WERI-Rb-1 (cell line): Measurements from ENCODE around the gene HS6ST1.

ENCODE experiments used
- DNase-seq: peaks from one replicate; pipeline ENCODE4 v3.0.0-alpha.2; 2020
- H3K27ac ChIP-seq: fragments of 250-450 bp; sonication (Bioruptor Pico); 2 replicates; pipeline ENCODE4 v1.5.1; 2020; ENCODE audit warnings: mild to moderate bottlenecking, moderate library complexity
- H3K27me3 ChIP-seq: fragments of 250-450 bp; sonication (Bioruptor Pico); 2 replicates; pipeline ENCODE4 v1.5.1; 2021; ENCODE audit warnings: mild to moderate bottlenecking, low read depth, moderate library complexity; ENCODE audit not compliant: insufficient read depth, severe bottlenecking
- H3K36me3 ChIP-seq: fragments of 250-450 bp; sonication (Bioruptor Pico); 2 replicates; pipeline ENCODE4 v1.5.1; 2020; ENCODE audit warnings: mild to moderate bottlenecking, moderate library complexity
- H3K4me3 ChIP-seq: 2 replicates; pipeline ENCODE4 v1.5.1; 2011; ENCODE audit warnings: low read depth, mild to moderate bottlenecking, control low read depth, low read length
- H3K9me3 ChIP-seq: fragments of 250-450 bp; sonication (Bioruptor Pico); 2 replicates; pipeline ENCODE4 v1.5.1; 2021; ENCODE audit warnings: mild to moderate bottlenecking, moderate library complexity; ENCODE audit not compliant: severe bottlenecking
- CTCF ChIP-seq: IDR thresholded peaks from 2 replicates; pipeline ENCODE4 v1.5.1; 2011; ENCODE audit warnings: low read depth, mild to moderate bottlenecking, control low read depth, inconsistent platforms, low read length

HS6ST1 gene

GRCh38 chr2:128325611-128326181 is 7.0 kb upstream of the HS6ST1 start:
- Histone ChIP-seq H3K36me3 (no peaks in the 10 kb centered on the region), H3K27ac (no peak overlapping the region)
- TF ChIP-seq CTCF, result no peak

GRCh38 chr2:128324897-128325410 is 6.3 kb upstream of the HS6ST1 start:
- H3K36me3 ChIP-seq, result no peaks in the 10 kb centered on the region
- no peaks in the 10 kb centered on the region for H3K27me3 ChIP-seq
- no peak for TF ChIP-seq CTCF
- no peak overlapping the region for H3K27ac ChIP-seq
- H3K9me3 ChIP-seq, result no peaks in the 10 kb centered on the region
- DNase-seq, result no peak
- no peak overlapping the region for H3K4me3 ChIP-seq

More at GRCh38 chr2:128325611-128326181, 7.0 kb upstream of the HS6ST1 start:
- no peak for DNase-seq
- no peaks in the 10 kb centered on the region for H3K9me3 ChIP-seq
- H3K4me3 ChIP-seq, result no peak overlapping the region
- no peaks in the 10 kb centered on the region for H3K27me3 ChIP-seq

- no peaks in the 10 kb centered on the region for H3K27me3 ChIP-seq
- DNase-seq, result no peak
Measured at GRCh38 chr2:128324008-128324896, 5.6 kb upstream of the HS6ST1 start.

GRCh38 chr2:128323555-128323931 is 4.9 kb upstream of the HS6ST1 start:
- no peak for TF ChIP-seq CTCF
- DNase-seq, result no peak
- H3K4me3 ChIP-seq, result no peak overlapping the region
- H3K36me3 ChIP-seq, result no peaks in the 10 kb centered on the region
- H3K27me3 ChIP-seq, result no peaks in the 10 kb centered on the region
- no peak overlapping the region for H3K27ac ChIP-seq
- no peaks in the 10 kb centered on the region for H3K9me3 ChIP-seq

More at GRCh38 chr2:128324008-128324896, 5.6 kb upstream of the HS6ST1 start:
- no peaks in the 10 kb centered on the region for H3K36me3 ChIP-seq
- no peaks in the 10 kb centered on the region for H3K9me3 ChIP-seq
- TF ChIP-seq CTCF, result no peak
- no peak overlapping the region for H3K4me3 ChIP-seq
- H3K27ac ChIP-seq, result no peak overlapping the region

- no peak overlapping the region; the same call in 1 of the 2 replicates for H3K4me3 ChIP-seq
Measured at GRCh38 chr2:128322715-128323554, 4.3 kb upstream of the HS6ST1 start.

More at GRCh38 chr2:128322715-128323554, 4.3 kb upstream of the HS6ST1 start:
- H3K27me3 ChIP-seq, result no peaks in the 10 kb centered on the region
- H3K27ac ChIP-seq, result no peak overlapping the region
- no peaks in the 10 kb centered on the region for H3K9me3 ChIP-seq
- TF ChIP-seq CTCF, result no peak
- DNase-seq, result no peak
- no peaks in the 10 kb centered on the region for H3K36me3 ChIP-seq
